ENCODE measurements around the gene RABGGTA. TPM values are rescaled to one million over a fixed set of nuclear protein-coding genes. Genes with fewer than 3 reads are reported as not detected.

RABGGTA gene
- total and polyA plus RNA-seq, 9 of the 15 experiments (the other 6 are each of a cell fraction or from before 2014, with no cell fraction given), result 4.5 to 24.2 (median 15.5) TPM

GRCh38 chr14:24299255-24300191 lies 28.1 kb upstream of the RABGGTA start, which contains the start of the genes DHRS1 and NOP9 (continued):
- TF ChIP-seq, protein P1, sequence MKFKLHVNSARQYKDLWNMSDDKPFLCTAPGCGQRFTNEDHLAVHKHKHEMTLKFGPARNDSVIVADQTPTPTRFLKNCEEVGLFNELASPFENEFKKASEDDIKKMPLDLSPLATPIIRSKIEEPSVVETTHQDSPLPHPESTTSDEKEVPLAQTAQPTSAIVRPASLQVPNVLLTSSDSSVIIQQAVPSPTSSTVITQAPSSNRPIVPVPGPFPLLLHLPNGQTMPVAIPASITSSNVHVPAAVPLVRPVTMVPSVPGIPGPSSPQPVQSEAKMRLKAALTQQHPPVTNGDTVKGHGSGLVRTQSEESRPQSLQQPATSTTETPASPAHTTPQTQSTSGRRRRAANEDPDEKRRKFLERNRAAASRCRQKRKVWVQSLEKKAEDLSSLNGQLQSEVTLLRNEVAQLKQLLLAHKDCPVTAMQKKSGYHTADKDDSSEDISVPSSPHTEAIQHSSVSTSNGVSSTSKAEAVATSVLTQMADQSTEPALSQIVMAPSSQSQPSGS (CRISPR knock-in tag; IDR thresholded peaks at IDR 0.05), result no peak
- TF ChIP-seq ZNF507 (tag; conservative IDR thresholded peaks at IDR 0.05) (no peak), NCOR1 (IDR thresholded peaks at IDR 0.05) (no peak), DPF2 (IDR thresholded peaks at IDR 0.05) (no peak), GATA2 (CRISPR knock-in tag; IDR thresholded peaks at IDR 0.05) (no peak), ILF3 (IDR thresholded peaks at IDR 0.05; ENCODE audit: borderline replicate concordance) (no peak), HNRNPUL1 (IDR thresholded peaks at IDR 0.05; ENCODE audit: low read length) (no peak), ZNF263 (CRISPR knock-in tag; IDR thresholded peaks at IDR 0.05; ENCODE audit: borderline replicate concordance) (no peak), ZNF134 (CRISPR knock-in tag; conservative IDR thresholded peaks at IDR 0.05) (no peak), MTA3 (IDR thresholded peaks at IDR 0.05; ENCODE audit: borderline replicate concordance) (no peak), POLR2B (IDR thresholded peaks at IDR 0.05; ENCODE audit: low read depth, partially characterized antibody) (no peak), NFYB (IDR thresholded peaks at IDR 0.05; ENCODE audit: extremely low read depth, insufficient read length) (no peak), MEIS2 (IDR thresholded peaks at IDR 0.05; ENCODE audit: partially characterized antibody) (no peak), NEUROD1 (IDR thresholded peaks at IDR 0.05; ENCODE audit: borderline replicate concordance, low read depth, low read length, partially characterized antibody) (no peak)
- TF ChIP-seq, protein P2, sequence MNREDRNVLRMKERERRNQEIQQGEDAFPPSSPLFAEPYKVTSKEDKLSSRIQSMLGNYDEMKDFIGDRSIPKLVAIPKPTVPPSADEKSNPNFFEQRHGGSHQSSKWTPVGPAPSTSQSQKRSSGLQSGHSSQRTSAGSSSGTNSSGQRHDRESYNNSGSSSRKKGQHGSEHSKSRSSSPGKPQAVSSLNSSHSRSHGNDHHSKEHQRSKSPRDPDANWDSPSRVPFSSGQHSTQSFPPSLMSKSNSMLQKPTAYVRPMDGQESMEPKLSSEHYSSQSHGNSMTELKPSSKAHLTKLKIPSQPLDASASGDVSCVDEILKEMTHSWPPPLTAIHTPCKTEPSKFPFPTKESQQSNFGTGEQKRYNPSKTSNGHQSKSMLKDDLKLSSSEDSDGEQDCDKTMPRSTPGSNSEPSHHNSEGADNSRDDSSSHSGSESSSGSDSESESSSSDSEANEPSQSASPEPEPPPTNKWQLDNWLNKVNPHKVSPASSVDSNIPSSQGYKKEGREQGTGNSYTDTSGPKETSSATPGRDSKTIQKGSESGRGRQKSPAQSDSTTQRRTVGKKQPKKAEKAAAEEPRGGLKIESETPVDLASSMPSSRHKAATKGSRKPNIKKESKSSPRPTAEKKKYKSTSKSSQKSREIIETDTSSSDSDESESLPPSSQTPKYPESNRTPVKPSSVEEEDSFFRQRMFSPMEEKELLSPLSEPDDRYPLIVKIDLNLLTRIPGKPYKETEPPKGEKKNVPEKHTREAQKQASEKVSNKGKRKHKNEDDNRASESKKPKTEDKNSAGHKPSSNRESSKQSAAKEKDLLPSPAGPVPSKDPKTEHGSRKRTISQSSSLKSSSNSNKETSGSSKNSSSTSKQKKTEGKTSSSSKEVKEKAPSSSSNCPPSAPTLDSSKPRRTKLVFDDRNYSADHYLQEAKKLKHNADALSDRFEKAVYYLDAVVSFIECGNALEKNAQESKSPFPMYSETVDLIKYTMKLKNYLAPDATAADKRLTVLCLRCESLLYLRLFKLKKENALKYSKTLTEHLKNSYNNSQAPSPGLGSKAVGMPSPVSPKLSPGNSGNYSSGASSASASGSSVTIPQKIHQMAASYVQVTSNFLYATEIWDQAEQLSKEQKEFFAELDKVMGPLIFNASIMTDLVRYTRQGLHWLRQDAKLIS (CRISPR knock-in tag; IDR thresholded peaks at IDR 0.05), result no peak
- TF ChIP-seq, protein P3, sequence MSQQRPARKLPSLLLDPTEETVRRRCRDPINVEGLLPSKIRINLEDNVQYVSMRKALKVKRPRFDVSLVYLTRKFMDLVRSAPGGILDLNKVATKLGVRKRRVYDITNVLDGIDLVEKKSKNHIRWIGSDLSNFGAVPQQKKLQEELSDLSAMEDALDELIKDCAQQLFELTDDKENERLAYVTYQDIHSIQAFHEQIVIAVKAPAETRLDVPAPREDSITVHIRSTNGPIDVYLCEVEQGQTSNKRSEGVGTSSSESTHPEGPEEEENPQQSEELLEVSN (IDR thresholded peaks at IDR 0.05; ENCODE audit: borderline replicate concordance in 1 of 2, extremely low read depth in 1 of 2, insufficient read depth in 1 of 2, insufficient read length in 1 of 2, low read depth in 1 of 2, low read length in 1 of 2, poor library complexity in 1 of 2, severe bottlenecking in 1 of 2), result peak; percentile 31 to 50

Data from K562 (cell line).